HEK293 (cell line): ENCODE data around the gene DPM2.

Source experiments
- CTCF ChIA-PET: fragments of 350-600 bp; formaldehyde crosslinking; extraction: SDS; loops from one replicate; lab custom pipeline; 2021; ENCODE audit warnings: antibody characterized with exemption; lab: Yijun Ruan, JAX
- POLR2A ChIA-PET: fragments of 300-600 bp; formaldehyde crosslinking; extraction: SDS; loops from one replicate; lab custom pipeline; 2020; ENCODE audit warnings: antibody characterized with exemption, inconsistent platforms; lab: Yijun Ruan, JAX
- H3K27ac ChIP-seq: fragments of 200-500 bp; sonication (Bioruptor generic); 2 replicates; pipeline ENCODE4 v1.5.1; 2014; ENCODE audit warnings: low read depth, low read length, control low read depth, inconsistent platforms; ENCODE audit errors: extremely low read depth
- H3K36me3 ChIP-seq, 2 experiments: fragments of 200-500 bp in 1 of 2; sonication (Bioruptor generic) in 1 of 2; 1 replicate in 1 of 2; 2 replicates in 1 of 2; pipeline ENCODE4 v1.5.1; 2014 to 2017; ENCODE audit warnings: inconsistent platforms in 2 of 2, low read length in 2 of 2; ENCODE audit not compliant: control insufficient read depth in 2 of 2, insufficient read depth in 1 of 2
- H3K4me1 ChIP-seq: fragments of 200-500 bp; sonication (Bioruptor generic); 2 replicates; pipeline ENCODE4 v1.5.1; 2014; ENCODE audit warnings: mild to moderate bottlenecking, low read length, inconsistent platforms; ENCODE audit not compliant: control insufficient read depth, insufficient read depth
- H3K4me3 ChIP-seq: 2 replicates; pipeline ENCODE4 v1.5.1; 2011; ENCODE audit warnings: low read depth, mild to moderate bottlenecking, control low read depth, low read length, moderate library complexity
- H3K9me3 ChIP-seq: fragments of 200-500 bp; sonication (Bioruptor generic); 2 replicates; pipeline ENCODE4 v1.5.1; 2014; ENCODE audit warnings: low read depth, low read length, inconsistent platforms; ENCODE audit not compliant: control insufficient read depth, insufficient read depth
- GLI4 ChIP-seq: fragments of 450-650 bp; formaldehyde crosslinking; IDR thresholded peaks from 2 replicates; pipeline ENCODE4 v1.5.1; 2016; ENCODE audit warnings: missing biosample characterization, missing genetic modification characterization
- GLIS2 ChIP-seq: fragments of 450-650 bp; formaldehyde crosslinking; IDR thresholded peaks from 2 replicates; pipeline ENCODE4 v1.5.1; 2016; ENCODE audit warnings: missing biosample characterization, missing genetic modification characterization
- IKZF3 ChIP-seq: fragments of 450-650 bp; IDR thresholded peaks from 2 replicates; pipeline ENCODE4 v1.5.0; 2018; ENCODE audit warnings: missing biosample characterization, mild to moderate bottlenecking, missing genetic modification characterization, moderate library complexity
- KLF1 ChIP-seq: fragments of 450-650 bp; formaldehyde crosslinking; IDR thresholded peaks from 2 replicates; pipeline ENCODE4 v1.5.1; 2016; ENCODE audit warnings: missing biosample characterization, missing genetic modification characterization
- PATZ1 ChIP-seq: fragments of 450-650 bp; formaldehyde crosslinking; IDR thresholded peaks from 2 replicates; pipeline ENCODE4 v1.5.1; 2016; ENCODE audit warnings: missing biosample characterization, missing genetic modification characterization
- SCRT1 ChIP-seq: fragments of 450-650 bp; formaldehyde crosslinking; IDR thresholded peaks from 2 replicates; pipeline ENCODE4 v1.5.1; 2016; ENCODE audit warnings: missing biosample characterization, missing genetic modification characterization, borderline replicate concordance
- SP7 ChIP-seq: fragments of 450-650 bp; formaldehyde crosslinking; IDR thresholded peaks from 2 replicates; pipeline ENCODE4 v1.5.1; 2016; ENCODE audit warnings: missing biosample characterization, missing genetic modification characterization
- ZBTB20 ChIP-seq: fragments of 450-650 bp; formaldehyde crosslinking; IDR thresholded peaks from 2 replicates; pipeline ENCODE4 v1.5.1; 2016; ENCODE audit warnings: missing biosample characterization, missing genetic modification characterization
- ZBTB26 ChIP-seq: fragments of 450-650 bp; formaldehyde crosslinking; optimal IDR thresholded peaks from 2 replicates; pipeline ENCODE3; 2016; ENCODE audit warnings: missing biosample characterization, mild to moderate bottlenecking, missing genetic modification characterization
- ZBTB6 ChIP-seq: fragments of 450-650 bp; formaldehyde crosslinking; IDR thresholded peaks from 2 replicates; pipeline ENCODE4 v1.5.1; 2017; ENCODE audit warnings: missing biosample characterization, missing genetic modification characterization
- ZEB2 ChIP-seq: fragments of 450-650 bp; formaldehyde crosslinking; IDR thresholded peaks from 2 replicates; pipeline ENCODE4 v1.5.1; 2016; ENCODE audit warnings: missing biosample characterization, missing genetic modification characterization
- ZNF174 ChIP-seq: fragments of 450-650 bp; formaldehyde crosslinking; IDR thresholded peaks from 2 replicates; pipeline ENCODE4 v1.5.0; 2017; ENCODE audit warnings: missing biosample characterization, mild to moderate bottlenecking, missing genetic modification characterization
- ZNF223 ChIP-seq: fragments of 450-650 bp; formaldehyde crosslinking; IDR thresholded peaks from 2 replicates; pipeline ENCODE4 v1.5.1; 2016; ENCODE audit warnings: missing biosample characterization, missing genetic modification characterization
- ZNF239 ChIP-seq: fragments of 450-650 bp; formaldehyde crosslinking; IDR thresholded peaks from 2 replicates; pipeline ENCODE4 v1.5.1; 2016; ENCODE audit warnings: missing biosample characterization, missing genetic modification characterization
- ZNF24 ChIP-seq: fragments of 450-650 bp; formaldehyde crosslinking; IDR thresholded peaks from 2 replicates; pipeline ENCODE4 v1.5.1; 2016; ENCODE audit warnings: missing biosample characterization, missing genetic modification characterization
- ZNF26 ChIP-seq: fragments of 450-650 bp; formaldehyde crosslinking; IDR thresholded peaks from 2 replicates; pipeline ENCODE4 v1.5.1; 2016; ENCODE audit warnings: missing biosample characterization, missing genetic modification characterization
- ZNF391 ChIP-seq: fragments of 450-650 bp; formaldehyde crosslinking; IDR thresholded peaks from 2 replicates; pipeline ENCODE4 v1.5.1; 2016; ENCODE audit warnings: low read depth, missing biosample characterization, missing genetic modification characterization, borderline replicate concordance
- ZNF48 ChIP-seq: fragments of 450-650 bp; formaldehyde crosslinking; IDR thresholded peaks from 2 replicates; pipeline ENCODE4 v1.5.1; 2016; ENCODE audit warnings: missing biosample characterization, missing genetic modification characterization
- ZNF513 ChIP-seq: fragments of 450-650 bp; IDR thresholded peaks from 2 replicates; pipeline ENCODE4 v1.5.1; 2018; ENCODE audit warnings: missing biosample characterization, missing genetic modification characterization
- ZNF548 ChIP-seq: fragments of 450-650 bp; formaldehyde crosslinking; IDR thresholded peaks from 2 replicates; pipeline ENCODE4 v1.5.1; 2016; ENCODE audit warnings: missing biosample characterization, missing genetic modification characterization
- ZNF549 ChIP-seq: fragments of 450-650 bp; IDR thresholded peaks from 2 replicates; pipeline ENCODE4 v1.5.1; 2018; ENCODE audit warnings: missing biosample characterization, missing genetic modification characterization, mild to moderate bottlenecking, inconsistent platforms, moderate library complexity
- ZNF585B ChIP-seq: fragments of 450-650 bp; formaldehyde crosslinking; IDR thresholded peaks from 2 replicates; pipeline ENCODE4 v1.5.1; 2016; ENCODE audit warnings: missing biosample characterization, missing genetic modification characterization
- ZNF623 ChIP-seq: fragments of 450-650 bp; formaldehyde crosslinking; IDR thresholded peaks from 2 replicates; pipeline ENCODE4 v1.5.1; 2016; ENCODE audit warnings: missing biosample characterization, missing genetic modification characterization
- ZNF658 ChIP-seq: fragments of 450-650 bp; formaldehyde crosslinking; IDR thresholded peaks from 2 replicates; pipeline ENCODE4; 2016; ENCODE audit warnings: missing biosample characterization, missing genetic modification characterization
- ZNF677 ChIP-seq: fragments of 450-650 bp; IDR thresholded peaks from 2 replicates; pipeline ENCODE4 v1.5.0; 2018; ENCODE audit warnings: missing biosample characterization, mild to moderate bottlenecking, missing genetic modification characterization, moderate library complexity
- ZNF747 ChIP-seq: fragments of 450-650 bp; formaldehyde crosslinking; IDR thresholded peaks from 2 replicates; pipeline ENCODE4 v1.5.1; 2016; ENCODE audit warnings: missing biosample characterization, missing genetic modification characterization
- ZNF76 ChIP-seq: fragments of 450-650 bp; formaldehyde crosslinking; IDR thresholded peaks from 2 replicates; pipeline ENCODE4; 2016; ENCODE audit warnings: low read depth, missing biosample characterization, missing genetic modification characterization, borderline replicate concordance
- ZSCAN16 ChIP-seq: fragments of 450-650 bp; formaldehyde crosslinking; IDR thresholded peaks from 2 replicates; pipeline ENCODE4 v1.5.1; 2016; ENCODE audit warnings: missing biosample characterization, missing genetic modification characterization
- ZSCAN5A ChIP-seq: fragments of 450-650 bp; formaldehyde crosslinking; IDR thresholded peaks from 2 replicates; pipeline ENCODE4 v1.5.1; 2016; ENCODE audit warnings: missing biosample characterization, missing genetic modification characterization

DPM2 gene

GRCh38 chr9:127930231-127931091 is 7.2 kb downstream of the DPM2 start, which contains the start of gene PIP5KL1:
PIP5KL1 (minus strand) TSS chr9:127930777; CDS start chr9:127930752, 25 bp downstream.
- Histone ChIP-seq H3K4me1 (0 out of 2 replicates have a peak, but pooled peaks cover 5% of the 10 kb centered on the region), H3K27ac (peak within 1 kb of the TSS; percentile 50), H3K36me3 (peaks cover 0 to 13% of the 10 kb centered on the region in 2 experiments; a peak in 1 of 3 replicates), H3K4me3 (peak within 1 kb of the TSS; percentile 55), H3K9me3 (no peaks in the 10 kb centered on the region)
- ChIA-PET POLR2A (interaction anchor here (1.1 kb wide), 1 partner anchor 13 kb away, joined by 5 read pairs; the partner anchor contains the start of gene ST6GALNAC4), CTCF (interaction anchor here (0.6 to 3.3 kb wide), 6 partner anchors 9 to 1442 kb away, joined by 3 to 24 read pairs (median 8); no protein-coding TSS in a partner anchor)
- TF ChIP-seq ZNF747 (no peak), ZBTB20 (tag by site-specific recombination) (peak; percentile 100), SP7 (tag by site-specific recombination) (peak; percentile 38; the same call in 1 of the 2 replicates), ZBTB26 (tag by site-specific recombination) (peak; percentile 33), ZNF623 (tag by site-specific recombination) (no peak), ZSCAN16 (tag by site-specific recombination) (no peak), ZNF239 (tag by site-specific recombination) (no peak), ZNF585B (no peak), GLI4 (tag by site-specific recombination) (no peak), ZBTB6 (tag by site-specific recombination) (no peak), GLIS2 (tag by site-specific recombination) (peak; percentile 76), ZNF223 (tag by site-specific recombination) (no peak), SCRT1 (tag by site-specific recombination) (no peak), ZNF677 (tag by site-specific recombination) (no peak), ZNF513 (no peak; the same call in 1 of the 2 replicates), PATZ1 (tag by site-specific recombination) (peak; percentile 67), ZNF174 (tag by site-specific recombination) (no peak), ZNF548 (tag by site-specific recombination) (no peak), ZNF26 (no peak), ZSCAN5A (tag by site-specific recombination) (0 out of 2 replicates have a peak, but pooled peaks have one; percentile 29), ZEB2 (0 out of 2 replicates have a peak, but pooled peaks have one; percentile 62), KLF1 (tag by site-specific recombination) (peak; percentile 66), ZNF48 (no peak), ZNF391 (no peak), ZNF549 (tag by site-specific recombination) (no peak), IKZF3 (tag by site-specific recombination) (0 out of 2 replicates have a peak, but pooled peaks have one; percentile 40), ZNF658 (tag by site-specific recombination) (no peak), ZNF24 (0 out of 2 replicates have a peak, but pooled peaks have one; percentile 38), ZNF76 (tag by site-specific recombination) (0 out of 2 replicates have a peak, but pooled peaks have one; percentile 28)
